GM12875 (cell line): Measurements from ENCODE around the gene JUN.

Experiments
- H3K4me3 ChIP-seq: one replicate; pipeline ENCODE4 v1.5.1; 2011; ENCODE audit warnings: low read depth, low read length, control low read depth
- TF ChIP-seq, protein P1 (sequence below): IDR thresholded peaks from 2 replicates; pipeline ENCODE4 v1.5.1; 2011; ENCODE audit warnings: low read depth, mild to moderate bottlenecking, control low read depth, inconsistent platforms, low read length, moderate library complexity, borderline replicate concordance; ENCODE audit not compliant: insufficient read depth

Gene JUN

DNA sequence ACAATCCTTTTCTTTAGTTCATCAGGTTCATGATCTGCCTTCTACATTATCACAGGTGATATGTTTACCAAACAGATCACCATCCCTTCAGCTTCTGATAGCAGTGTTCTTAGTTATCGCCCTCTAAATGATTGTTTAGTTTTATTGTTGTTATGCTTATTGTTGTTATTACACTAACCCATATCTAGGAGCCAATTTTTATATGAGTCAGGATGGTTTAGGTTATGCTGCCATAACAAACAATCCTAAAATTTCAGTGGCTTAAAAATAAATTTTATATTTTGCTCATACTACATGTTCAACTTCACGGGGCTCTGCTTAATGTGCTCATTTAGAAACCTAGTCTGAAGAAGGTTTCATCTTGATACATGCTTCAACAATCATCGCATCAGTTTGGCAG, 4.4 kb upstream of the JUN start:
- H3K4me3 ChIP-seq: no peak overlapping the region
- TF ChIP-seq, protein P1, sequence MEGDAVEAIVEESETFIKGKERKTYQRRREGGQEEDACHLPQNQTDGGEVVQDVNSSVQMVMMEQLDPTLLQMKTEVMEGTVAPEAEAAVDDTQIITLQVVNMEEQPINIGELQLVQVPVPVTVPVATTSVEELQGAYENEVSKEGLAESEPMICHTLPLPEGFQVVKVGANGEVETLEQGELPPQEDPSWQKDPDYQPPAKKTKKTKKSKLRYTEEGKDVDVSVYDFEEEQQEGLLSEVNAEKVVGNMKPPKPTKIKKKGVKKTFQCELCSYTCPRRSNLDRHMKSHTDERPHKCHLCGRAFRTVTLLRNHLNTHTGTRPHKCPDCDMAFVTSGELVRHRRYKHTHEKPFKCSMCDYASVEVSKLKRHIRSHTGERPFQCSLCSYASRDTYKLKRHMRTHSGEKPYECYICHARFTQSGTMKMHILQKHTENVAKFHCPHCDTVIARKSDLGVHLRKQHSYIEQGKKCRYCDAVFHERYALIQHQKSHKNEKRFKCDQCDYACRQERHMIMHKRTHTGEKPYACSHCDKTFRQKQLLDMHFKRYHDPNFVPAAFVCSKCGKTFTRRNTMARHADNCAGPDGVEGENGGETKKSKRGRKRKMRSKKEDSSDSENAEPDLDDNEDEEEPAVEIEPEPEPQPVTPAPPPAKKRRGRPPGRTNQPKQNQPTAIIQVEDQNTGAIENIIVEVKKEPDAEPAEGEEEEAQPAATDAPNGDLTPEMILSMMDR: no peak

DNA sequence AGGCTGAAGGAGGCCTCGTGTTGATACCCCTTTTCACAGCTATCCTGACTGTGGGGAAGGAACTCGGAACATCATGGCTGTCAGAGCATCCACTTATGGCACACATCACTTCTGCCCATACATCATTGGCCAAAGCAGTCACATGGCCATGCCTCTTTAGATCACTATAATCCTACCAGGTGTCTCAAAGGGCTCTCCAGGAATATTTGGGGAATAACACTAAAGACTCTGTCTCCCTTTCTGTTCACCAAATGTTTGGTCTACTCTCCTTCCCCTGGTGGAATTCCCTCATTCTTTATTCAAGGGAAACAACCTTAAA, 3.0 kb upstream of the JUN start:
- no peak overlapping the region for H3K4me3 ChIP-seq
- TF ChIP-seq, protein P1: no peak

DNA sequence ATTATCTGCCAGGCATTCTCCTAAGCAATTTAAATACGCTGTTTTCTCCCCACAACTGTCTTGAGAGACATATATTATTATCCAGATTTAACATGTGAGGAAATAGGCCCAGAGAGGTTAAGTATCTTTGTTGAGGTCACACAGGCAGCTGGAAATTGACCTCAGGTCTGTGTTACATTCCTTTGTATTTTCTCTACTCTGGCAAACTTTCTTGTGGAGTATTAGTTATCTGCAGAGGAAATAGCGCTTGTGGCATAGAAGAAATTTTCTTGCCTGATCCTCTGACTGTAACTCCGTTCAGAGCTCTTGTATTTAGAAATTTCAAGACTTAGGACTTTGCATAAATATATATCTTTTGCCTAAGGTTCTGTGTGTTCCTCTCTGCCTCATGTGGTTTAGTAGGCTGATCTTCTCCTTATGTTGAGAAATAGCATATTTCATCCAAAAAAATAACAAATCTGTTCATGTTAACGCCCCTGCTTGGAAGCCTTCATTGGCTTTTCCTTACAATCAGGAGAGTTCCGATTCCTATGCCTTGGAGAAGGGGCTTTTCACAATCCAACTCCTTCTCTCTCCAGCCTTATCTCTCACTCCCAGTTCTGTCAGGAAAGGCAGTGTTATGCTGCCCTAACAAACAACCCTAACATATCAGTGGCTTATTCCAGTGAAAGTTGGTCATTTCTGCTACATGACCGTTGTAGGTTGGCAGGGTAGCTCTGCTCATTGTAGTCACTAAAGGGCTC, 2.5 kb upstream of the JUN start:
- H3K4me3 ChIP-seq: no peak overlapping the region
- TF ChIP-seq, protein P1: no peak

DNA sequence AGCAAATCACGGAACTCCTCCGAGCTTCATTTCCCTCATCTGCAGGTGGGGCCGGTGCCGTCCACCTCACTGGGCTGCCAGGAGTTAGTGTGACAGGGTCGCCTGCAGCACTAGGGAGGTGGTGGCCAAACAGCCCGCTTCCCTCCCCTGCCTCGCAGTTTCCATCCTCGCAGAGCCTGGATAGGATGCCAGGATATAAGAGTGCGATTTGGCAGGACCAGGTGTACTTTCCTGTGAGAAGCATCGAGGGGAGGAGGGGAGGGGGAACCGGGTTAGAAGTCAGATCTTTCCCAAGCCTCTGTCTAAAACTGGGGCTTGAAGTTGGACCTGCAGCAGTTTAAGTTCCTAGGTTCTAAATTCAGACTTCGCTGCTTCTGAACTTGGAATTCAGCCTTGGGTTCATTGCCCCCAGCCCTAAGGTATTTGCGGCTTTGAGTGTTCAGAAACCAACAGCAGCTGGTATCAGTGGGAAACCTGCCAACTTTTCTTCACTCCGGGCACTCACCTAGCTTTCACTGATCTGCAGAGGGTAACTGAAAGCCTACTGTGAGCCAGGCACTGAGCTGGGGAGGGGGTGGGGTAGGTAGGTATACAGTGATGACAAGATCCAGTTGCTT, 1.7 kb upstream of the JUN start:
- peak overlapping the region; percentile 64 for H3K4me3 ChIP-seq
- TF ChIP-seq, protein P1: no peak

DNA sequence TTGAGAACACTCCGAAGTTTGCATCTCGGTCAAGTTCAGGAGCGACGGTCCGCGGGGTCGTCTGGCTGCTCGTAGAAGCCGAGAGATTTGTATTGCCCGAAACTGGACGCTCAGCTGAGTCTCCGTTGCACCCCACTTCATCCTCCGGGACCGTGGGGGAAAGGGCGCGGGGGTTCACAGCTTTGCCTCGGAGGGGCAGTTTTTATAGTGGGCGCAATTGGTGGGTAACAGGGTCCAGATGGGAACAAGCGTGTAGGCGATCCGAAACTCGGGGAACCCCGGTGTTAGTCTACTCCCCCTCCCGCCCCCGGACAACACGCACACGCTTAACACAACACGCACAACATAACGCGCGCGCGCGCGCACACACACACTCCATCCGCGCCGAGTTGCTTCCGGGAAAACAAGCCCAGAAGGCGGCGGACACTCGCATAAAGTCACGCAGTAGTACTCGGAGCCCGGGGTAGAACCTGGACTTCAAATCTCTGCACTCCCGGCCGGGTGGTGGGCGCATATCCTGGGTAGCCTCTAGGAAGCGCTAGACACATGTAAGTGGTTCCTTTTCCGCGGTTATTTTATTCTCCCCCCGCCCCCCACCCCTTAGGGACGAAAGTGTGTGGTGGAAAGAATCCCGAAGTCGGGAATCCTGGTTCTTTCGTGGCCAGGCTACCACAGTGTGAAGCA, 1.1 kb upstream of the JUN start:
- H3K4me3 ChIP-seq: peak overlapping the region; percentile 64
- TF ChIP-seq, protein P1: peak; percentile 54

DNA sequence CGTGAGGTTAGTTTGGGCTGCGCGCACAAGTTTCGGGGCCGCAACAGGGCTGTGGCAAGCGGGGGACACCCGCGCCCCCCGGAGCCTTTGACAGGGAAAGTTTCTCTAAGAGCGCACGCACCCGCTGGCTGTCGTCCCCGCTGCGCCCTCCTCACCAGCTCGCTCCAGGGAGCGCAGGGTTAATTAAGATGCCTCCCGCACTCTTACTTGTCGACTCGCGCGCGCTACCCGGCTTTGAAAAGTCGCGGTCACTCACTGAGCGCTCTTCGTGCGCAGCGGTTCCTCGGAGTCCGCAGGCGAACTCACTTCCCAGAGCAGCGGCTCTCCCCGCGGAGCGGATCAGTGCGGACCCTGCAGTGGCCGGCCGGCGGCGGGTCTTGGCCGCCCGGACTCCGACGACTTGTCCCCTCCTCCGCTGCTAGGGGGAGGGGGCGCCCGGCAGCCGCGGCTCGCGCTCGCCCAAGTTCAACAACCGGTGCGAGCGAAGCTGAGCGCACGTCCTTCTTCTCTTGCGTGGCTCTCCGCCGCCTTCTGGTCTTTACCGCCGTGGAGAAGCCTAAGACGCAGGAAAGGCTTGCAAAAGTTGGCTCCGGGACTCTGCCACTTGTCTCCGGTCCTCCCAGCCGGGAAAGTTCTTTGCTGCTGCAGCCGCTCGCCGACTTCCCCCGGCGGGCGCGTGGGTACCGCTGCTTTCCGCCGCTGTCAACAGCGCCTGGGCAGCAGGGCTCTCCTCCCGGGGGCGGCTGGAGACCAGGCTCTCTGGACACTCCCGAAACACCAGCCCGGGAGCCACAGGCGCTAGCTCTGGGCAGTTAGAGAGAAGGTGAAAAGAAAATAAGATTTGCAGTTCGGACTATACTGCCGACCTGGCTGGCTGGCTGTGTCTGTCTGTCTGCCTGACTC, 506 bp downstream of the JUN start:
- TF ChIP-seq, protein P1: no peak
- peak overlapping the region; percentile 85 for H3K4me3 ChIP-seq
